Naive thymus-derived CD4-positive, alpha-beta T cell (primary cell): ENCODE measurements around the gene STH. TPM values are rescaled to one million over a fixed set of nuclear protein-coding genes. Genes with fewer than 3 reads are reported as not detected.
"Not testable (repeated sequence)": the region's sequence is repeated elsewhere in the genome, so short reads cannot be mapped to it uniquely, and the experiment has no call there.

Source experiments
- ATAC-seq: fragments of 150-1000 bp; cut with Tn5 transposase; 2 replicates; pipeline ENCODE4 v1.10.0; 2021; ENCODE audit warnings: mild to moderate bottlenecking, moderate library complexity
- CTCF ChIA-PET: fragments of 350-600 bp; sonication (Branson Sonifier 250); formaldehyde crosslinking; loops from one replicate; lab custom pipeline; 2021; ENCODE audit warnings: antibody characterized with exemption; lab: Charles Lee
- POLR2A ChIA-PET: fragments of 350-600 bp; sonication (Branson Sonifier 250); formaldehyde crosslinking; loops from one replicate; lab custom pipeline; 2021; ENCODE audit warnings: antibody characterized with exemption, inconsistent platforms; lab: Charles Lee
- DNase-seq, 9 donors: peaks; one replicate each; pipeline versions ENCODE4 v3.0.0 to v3.0.0-alpha.2; 2020 to 2022; ENCODE audit warnings: mixed read lengths in 1 of 9
- H3K27ac ChIP-seq: one replicate; pipeline ENCODE4 v1.7.0; 2013; ENCODE audit warnings: mild to moderate bottlenecking, low read depth, low read length, moderate library complexity
- H3K27me3 ChIP-seq, 2 donors: one replicate each; pipeline ENCODE4 v1.7.0; 2013; ENCODE audit warnings: low read length in 2 of 2, mild to moderate bottlenecking in 2 of 2, moderate library complexity in 2 of 2; ENCODE audit not compliant: control insufficient read depth in 2 of 2, insufficient read depth in 2 of 2
- H3K36me3 ChIP-seq, 3 experiments: 1 replicate in 2 of 3; 2 replicates in 1 of 3; pipeline ENCODE4 v1.7.0; 2013; ENCODE audit warnings: low read length in 3 of 3, mild to moderate bottlenecking in 3 of 3, moderate library complexity in 1 of 3; ENCODE audit not compliant: insufficient read depth in 3 of 3, control insufficient read depth in 2 of 3
- H3K4me1 ChIP-seq, 2 donors: one replicate each; pipeline ENCODE4 v1.7.0; 2013; ENCODE audit warnings: low read length in 2 of 2, mild to moderate bottlenecking in 2 of 2, moderate library complexity in 1 of 2; ENCODE audit not compliant: control insufficient read depth in 2 of 2, insufficient read depth in 2 of 2
- H3K4me3 ChIP-seq: 2 replicates; pipeline ENCODE4 v1.7.0; 2013; ENCODE audit warnings: mild to moderate bottlenecking, low read length
- H3K9me3 ChIP-seq, 3 experiments: 1 replicate in 2 of 3; 2 replicates in 1 of 3; pipeline ENCODE4 v1.7.0; 2013; ENCODE audit warnings: low read length in 3 of 3; ENCODE audit not compliant: control insufficient read depth in 2 of 3
- H3K27ac Mint-ChIP-seq, 9 donors: one replicate each; pipeline ENCODE4 v1.8.0; 2020 to 2022; ENCODE audit warnings: mixed read lengths in 9 of 9, mild to moderate bottlenecking in 8 of 9, moderate library complexity in 5 of 9, inconsistent platforms in 2 of 9
- H3K27me3 Mint-ChIP-seq, 5 donors: one replicate each; pipeline ENCODE4 v1.8.0; 2021 to 2022; ENCODE audit warnings: mixed read lengths in 5 of 5, mild to moderate bottlenecking in 1 of 5
- H3K36me3 Mint-ChIP-seq, 5 donors: one replicate each; pipeline ENCODE4 v1.8.0; 2020 to 2022; ENCODE audit warnings: mixed read lengths in 5 of 5, mild to moderate bottlenecking in 3 of 5, inconsistent platforms in 1 of 5
- H3K4me1 Mint-ChIP-seq, 7 donors: one replicate each; pipeline ENCODE4 v1.8.0; 2020 to 2022; ENCODE audit warnings: mixed read lengths in 7 of 7, mild to moderate bottlenecking in 3 of 7, inconsistent platforms in 1 of 7
- H3K4me3 Mint-ChIP-seq, 10 donors: one replicate each; pipeline ENCODE4 v1.8.0; 2020 to 2022; ENCODE audit warnings: mild to moderate bottlenecking in 10 of 10, mixed read lengths in 10 of 10, moderate library complexity in 6 of 10, inconsistent platforms in 2 of 10
- H3K9me3 Mint-ChIP-seq, 11 donors: one replicate each; pipeline ENCODE4 v1.8.0; 2020 to 2022; ENCODE audit warnings: mixed read lengths in 11 of 11, mild to moderate bottlenecking in 4 of 11, inconsistent platforms in 1 of 11, moderate library complexity in 1 of 11
- intact Hi-C, 2 donors: fragments of 100-400 bp; cut with micrococcal nuclease; formaldehyde crosslinking; loops; one replicate each; pipeline ENCODE4 v1.15.1; 2023
- polyA plus RNA-seq, 2 donors: library from polyadenylated mRNA; unstranded; fragments of 300-500 nt; fragmentation: Illumina TruSeq; gene quantifications; one replicate each; pipeline ENCODE4 v1.2.3, GENCODE V29; 2021
- total RNA-seq, 6 experiments: library from RNA in 5 of 6; stranded (reverse) in 5 of 6; gene quantifications; 1 replicate in 5 of 6; 2 replicates in 1 of 6; pipeline ENCODE4 v1.2.3 and lab custom pipeline; 2021 to 2026

Gene STH
- total and polyA plus RNA-seq, 7 experiments from 2014 or later = not detected

GRCh38 chr17:46012506-46013079, 13.5 kb downstream of the STH start:
- DNase-seq = no peak
- no peak for ATAC-seq
- Mint-ChIP-seq H3K9me3 (no peaks in the 10 kb centered on the region), H3K27me3 (peaks cover 0 to 2% (median 0%) of the 10 kb centered on the region in 5 donors), H3K36me3 (no peaks in the 10 kb centered on the region), H3K4me1 (no peaks in the 10 kb centered on the region), H3K27ac (no peak overlapping the region), H3K4me3 (no peak overlapping the region)
- H3K27ac ChIP-seq = no peak overlapping the region
- H3K36me3 ChIP-seq = no peaks in the 10 kb centered on the region
- CTCF ChIA-PET = no interaction called here
- no peak overlapping the region for H3K4me3 ChIP-seq
- intact Hi-C loops = no loop called here
- H3K4me1 ChIP-seq = no peaks in the 10 kb centered on the region
- no peaks in the 10 kb centered on the region for H3K27me3 ChIP-seq
- no peaks in the 10 kb centered on the region for H3K9me3 ChIP-seq
- POLR2A ChIA-PET = no interaction called here

GRCh38 chr17:46013127-46013501, 14.1 kb downstream of the STH start:
- no peaks in the 10 kb centered on the region for H3K36me3 Mint-ChIP-seq
- Histone ChIP-seq H3K4me3 (no peak overlapping the region), H3K36me3 (no peaks in the 10 kb centered on the region), H3K9me3 (no peaks in the 10 kb centered on the region), H3K27ac (no peak overlapping the region), H3K4me1 (peaks cover under 1 to 1% of the 10 kb centered on the region in 2 donors), H3K27me3 (no peaks in the 10 kb centered on the region)
- no peak for ATAC-seq
- ChIA-PET POLR2A (no interaction called here), CTCF (no interaction called here)
- peaks cover 0 to 1% (median 0%) of the 10 kb centered on the region in 5 donors for H3K27me3 Mint-ChIP-seq
- peaks cover 0 to 1% (median 0%) of the 10 kb centered on the region in 7 donors for H3K4me1 Mint-ChIP-seq
- no peak for DNase-seq
- intact Hi-C loops = no loop called here
- no peak overlapping the region for H3K27ac Mint-ChIP-seq
- H3K9me3 Mint-ChIP-seq = no peaks in the 10 kb centered on the region
- H3K4me3 Mint-ChIP-seq = no peak overlapping the region

GRCh38 chr17:46013502-46014165, 14.6 kb downstream of the STH start:
- Histone ChIP-seq H3K27ac (no peak overlapping the region), H3K4me3 (no peak overlapping the region), H3K27me3 (no peaks in the 10 kb centered on the region), H3K9me3 (no peaks in the 10 kb centered on the region), H3K4me1 (peaks cover 5 to 6% of the 10 kb centered on the region in 2 donors), H3K36me3 (no peaks in the 10 kb centered on the region)
- no peak overlapping the region for H3K27ac Mint-ChIP-seq
- DNase-seq (no peak), ATAC-seq (no peak)
- H3K4me3 Mint-ChIP-seq = no peak overlapping the region
- ChIA-PET POLR2A (no interaction called here), CTCF (interaction anchor here (1.0 kb wide), 1 partner anchor 8 kb away, joined by 9 read pairs; no protein-coding TSS in a partner anchor)
- no peaks in the 10 kb centered on the region for H3K36me3 Mint-ChIP-seq
- peaks cover 0 to 6% (median 4%) of the 10 kb centered on the region in 7 donors for H3K4me1 Mint-ChIP-seq
- no peaks in the 10 kb centered on the region for H3K27me3 Mint-ChIP-seq
- intact Hi-C loops = no loop called here
- peaks cover 0 to 2% (median 0%) of the 10 kb centered on the region in 11 donors for H3K9me3 Mint-ChIP-seq

- H3K27me3 ChIP-seq, H3K9me3 Mint-ChIP-seq, H3K27ac ChIP-seq, ATAC-seq, H3K4me3 Mint-ChIP-seq, H3K9me3 ChIP-seq, H3K36me3 ChIP-seq, DNase-seq, H3K27me3 Mint-ChIP-seq, intact Hi-C loops, H3K4me3 ChIP-seq: not testable (repeated sequence)
- ChIA-PET CTCF (interaction anchor here (1.0 to 3.8 kb wide), 3 partner anchors 15 to 31 kb away, joined by 3 to 17 read pairs (median 3); no protein-coding TSS in a partner anchor), POLR2A (interaction anchor here (0.8 to 1.8 kb wide), 3 partner anchors 8 to 189 kb away, joined by 3 to 8 read pairs (median 3); no protein-coding TSS in a partner anchor)
- Mint-ChIP-seq H3K27ac (peak overlapping the region in 4 of 9 donors; percentile 16 to 93 (median 83)), H3K4me1 (peaks cover 5 to 32% (median 11%) of the 10 kb centered on the region in 7 donors), H3K36me3 (peaks cover 0 to 12% (median 3%) of the 10 kb centered on the region in 5 donors)
- H3K4me1 ChIP-seq = peaks cover 20 to 31% of the 10 kb centered on the region in 2 donors
Observed at GRCh38 chr17:46019408-46019925, 20.4 kb downstream of the STH start.

GRCh38 chr17:46020023-46020761, 21.1 kb downstream of the STH start:
- CTCF ChIA-PET = interaction anchor here (0.9 to 3.8 kb wide), 4 partner anchors 16 to 31 kb away, joined by 3 to 17 read pairs (median 4); no protein-coding TSS in a partner anchor

GRCh38 chr17:46020998-46021397, 21.9 kb downstream of the STH start:
- Histone ChIP-seq H3K4me3 (no peak overlapping the region), H3K27me3 (no peaks in the 10 kb centered on the region), H3K4me1 (peaks cover 20 to 31% of the 10 kb centered on the region in 2 donors), H3K27ac (peak overlapping the region; percentile 43), H3K9me3 (no peaks in the 10 kb centered on the region), H3K36me3 (peaks cover 0 to 4% (median 0%) of the 10 kb centered on the region in 3 experiments)
- POLR2A ChIA-PET = interaction anchor here (1.8 kb wide), 1 partner anchor 188 kb away, joined by 8 read pairs; no protein-coding TSS in a partner anchor
- H3K9me3 Mint-ChIP-seq = peaks cover 0 to 10% (median 0%) of the 10 kb centered on the region in 11 donors
- intact Hi-C loops = loop anchor here in 1 of 2 donors (1.0 kb wide), 1 partner anchor 19 kb away; no protein-coding TSS in a partner anchor
- no peaks in the 10 kb centered on the region for H3K27me3 Mint-ChIP-seq
- ATAC-seq (no peak), DNase-seq (no peak)
- CTCF ChIA-PET = interaction anchor here (0.9 to 3.8 kb wide), 2 partner anchors 17 to 29 kb away, joined by 5 to 17 read pairs; no protein-coding TSS in a partner anchor
- H3K4me1 Mint-ChIP-seq = peaks cover 7 to 32% (median 11%) of the 10 kb centered on the region in 7 donors
- H3K4me3 Mint-ChIP-seq = no peak overlapping the region
- peaks cover 0 to 12% (median 3%) of the 10 kb centered on the region in 5 donors for H3K36me3 Mint-ChIP-seq
- peak overlapping the region in 7 of 9 donors; percentile 56 to 93 (median 89) for H3K27ac Mint-ChIP-seq

More at GRCh38 chr17:46020023-46020761, 21.1 kb downstream of the STH start:
- intact Hi-C loops = loop anchor here in 1 of 2 donors (1.0 kb wide), 1 partner anchor 18 kb away; no protein-coding TSS in a partner anchor
- Mint-ChIP-seq H3K4me3 (peak overlapping the region in 6 of 10 donors; percentile 2 to 53 (median 36)), H3K27ac (peak overlapping the region; percentile 74 to 93 (median 91)), H3K9me3 (peaks cover 0 to 6% (median 0%) of the 10 kb centered on the region in 11 donors), H3K27me3 (no peaks in the 10 kb centered on the region), H3K36me3 (peaks cover 0 to 12% (median 3%) of the 10 kb centered on the region in 5 donors), H3K4me1 (peaks cover 5 to 32% (median 11%) of the 10 kb centered on the region in 7 donors)
- ATAC-seq = peak; percentile 96
- POLR2A ChIA-PET = interaction anchor here (0.6 to 1.8 kb wide), 3 partner anchors 8 to 189 kb away, joined by 3 to 8 read pairs (median 4); no protein-coding TSS in a partner anchor
- Histone ChIP-seq H3K9me3 (no peaks in the 10 kb centered on the region), H3K4me3 (no peak overlapping the region), H3K27me3 (no peaks in the 10 kb centered on the region), H3K36me3 (no peaks in the 10 kb centered on the region), H3K27ac (peak overlapping the region; percentile 43), H3K4me1 (peaks cover 20 to 31% of the 10 kb centered on the region in 2 donors)
- DNase-seq = peak in 8 of 9 donors; percentile 31 to 53 (median 42)
